Amniotic stem cell (primary cell): ENCODE results near the gene DMPK.
"Not testable (repeated sequence)": the region's sequence is repeated elsewhere in the genome, so short reads cannot be mapped to it uniquely, and the experiment has no call there.

ENCODE experiments used
- DNase-seq: peaks from one replicate; lab custom pipeline; 2025; lab: John Stamatoyannopoulos, UW

Gene DMPK

GRCh38 chr19:45815481-45816216 lies 33.4 kb upstream of the DMPK start:
- no peak for DNase-seq

GRCh38 chr19:45814851-45815480 lies 32.7 kb upstream of the DMPK start, which contains the start of gene RSPH6A:
Gene RSPH6A, minus strand, starts transcription at chr19:45815308. Its CDS starts 132 bp downstream, at chr19:45815176.
- DNase-seq: no peak

GRCh38 chr19:45814166-45814780 lies 32.0 kb upstream of the DMPK start:
- DNase-seq: no peak

GRCh38 chr19:45812297-45812696 lies 30.0 kb upstream of the DMPK start:
- no peak for DNase-seq

- DNase-seq: no peak
These were observed 27.4 kb upstream of the DMPK start for GRCh38 chr19:45809643-45810159.

GRCh38 chr19:45805719-45806118 lies 23.4 kb upstream of the DMPK start:
- no peak for DNase-seq

GRCh38 chr19:45804959-45805230 lies 22.6 kb upstream of the DMPK start:
- DNase-seq: no peak

GRCh38 chr19:45804140-45804958 lies 22.1 kb upstream of the DMPK start:
- DNase-seq: no peak

GRCh38 chr19:45801603-45802175 lies 19.4 kb upstream of the DMPK start:
- no peak for DNase-seq

GRCh38 chr19:45800070-45800553 lies 17.8 kb upstream of the DMPK start:
- no peak for DNase-seq

- DNase-seq: not testable (repeated sequence)
These were observed 17.3 kb upstream of the DMPK start for GRCh38 chr19:45799541-45799940.

- DNase-seq: peak; percentile 70
These were observed 16.8 kb upstream of the DMPK start for GRCh38 chr19:45798995-45799517.

GRCh38 chr19:45794627-45795026 lies 12.3 kb upstream of the DMPK start:
- DNase-seq: no peak

GRCh38 chr19:45793876-45794275 lies 11.6 kb upstream of the DMPK start:
- DNase-seq: no peak

GRCh38 chr19:45793178-45793564 lies 10.9 kb upstream of the DMPK start:
- no peak for DNase-seq

- DNase-seq: peak; percentile 97
These were observed 10.3 kb upstream of the DMPK start, which contains the start of gene DMWD for GRCh38 chr19:45792470-45793177. Gene DMWD, minus strand, starts transcription at chr19:45792845. Its CDS starts 89 bp downstream, at chr19:45792756.

- DNase-seq: no peak
These were observed 9.6 kb upstream of the DMPK start for GRCh38 chr19:45791744-45792469.

GRCh38 chr19:45790942-45791341 lies 8.7 kb upstream of the DMPK start:
- no peak for DNase-seq

- no peak for DNase-seq
These were observed 6.9 kb upstream of the DMPK start for GRCh38 chr19:45789035-45789786.
